NCI-H2227 (cell line): Measurements from ENCODE around the gene CDH13.

ENCODE experiments used
- DNase-seq: peaks from one replicate; lab custom pipeline; 2025; ENCODE audit not compliant: unreplicated experiment; lab: John Stamatoyannopoulos, UW

CDH13 gene

DNA sequence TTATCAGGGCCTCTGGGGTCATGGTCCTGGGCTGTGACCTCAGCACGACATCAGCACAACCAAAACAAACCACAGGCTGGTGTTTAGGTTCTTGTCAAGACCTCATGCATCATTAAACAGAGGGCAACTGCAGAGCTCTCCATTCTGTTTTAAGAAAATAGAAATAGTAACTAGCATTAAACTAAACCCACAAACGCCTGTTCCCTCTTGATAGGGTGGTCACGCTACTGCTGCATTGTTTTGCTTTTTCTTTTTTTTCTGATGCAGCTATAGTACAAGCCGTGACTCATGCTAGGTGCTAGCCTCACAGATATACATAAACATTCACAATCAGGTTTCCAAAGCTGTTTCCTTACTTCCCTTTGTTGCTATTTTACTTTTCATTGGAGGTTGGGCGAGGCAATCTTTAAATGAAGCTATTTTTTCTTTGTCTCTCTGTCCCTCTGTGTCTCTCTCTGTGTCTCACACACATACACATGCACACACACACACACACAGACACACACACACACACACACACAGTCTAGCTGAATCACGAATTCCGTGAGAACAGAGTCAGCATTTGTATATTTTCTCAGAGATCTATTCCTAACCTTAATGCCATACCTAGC is 310.3 kb downstream of the CDH13 start:
- DNase-seq: no peak

DNA sequence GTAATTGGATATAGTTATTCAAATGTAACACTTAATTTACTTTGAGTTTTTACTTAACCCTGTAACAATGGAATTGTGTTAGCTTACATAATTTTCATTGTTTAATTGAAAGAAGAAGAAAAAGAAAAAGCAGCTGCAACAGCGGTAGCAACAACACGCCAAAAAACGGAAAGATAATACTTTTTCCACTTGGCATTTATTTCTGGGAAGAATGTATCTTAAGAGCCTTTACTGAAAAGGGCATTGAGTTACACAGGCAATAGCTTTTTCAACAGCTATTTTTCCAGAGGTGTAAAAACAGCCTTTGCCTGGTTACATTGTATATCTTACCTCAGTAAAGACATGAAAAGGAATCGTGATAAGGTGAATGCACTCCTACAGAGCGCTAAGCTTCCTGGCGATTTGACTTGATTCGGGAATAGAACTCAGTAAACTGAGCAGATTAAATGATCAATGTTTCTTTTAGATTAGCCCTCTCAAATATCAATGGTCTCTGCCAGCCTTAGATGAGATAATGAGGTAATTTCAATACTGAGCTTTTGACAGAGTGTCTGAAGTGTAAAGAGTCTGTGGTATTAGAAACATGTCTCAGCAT is 311.3 kb downstream of the CDH13 start:
- DNase-seq: no peak

DNA sequence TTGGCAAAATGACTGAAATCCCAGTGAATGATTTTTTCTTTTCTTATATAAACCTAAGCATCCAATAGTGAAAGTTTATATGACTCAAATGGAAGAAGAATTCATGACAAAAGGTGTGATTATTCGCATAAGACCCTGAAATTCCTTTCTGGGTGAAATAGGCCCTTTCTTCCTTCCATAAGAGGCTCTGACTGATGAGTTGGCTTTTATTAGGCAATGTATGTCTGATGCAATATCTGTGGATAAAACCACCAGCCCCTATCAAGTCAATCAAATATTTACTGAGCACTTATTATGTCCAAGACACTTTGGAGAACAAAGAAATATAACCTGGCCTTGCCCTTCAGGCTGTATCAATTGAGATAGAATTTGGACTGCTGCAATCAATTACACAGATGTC is 316.6 kb downstream of the CDH13 start:
- DNase-seq: no peak

DNA sequence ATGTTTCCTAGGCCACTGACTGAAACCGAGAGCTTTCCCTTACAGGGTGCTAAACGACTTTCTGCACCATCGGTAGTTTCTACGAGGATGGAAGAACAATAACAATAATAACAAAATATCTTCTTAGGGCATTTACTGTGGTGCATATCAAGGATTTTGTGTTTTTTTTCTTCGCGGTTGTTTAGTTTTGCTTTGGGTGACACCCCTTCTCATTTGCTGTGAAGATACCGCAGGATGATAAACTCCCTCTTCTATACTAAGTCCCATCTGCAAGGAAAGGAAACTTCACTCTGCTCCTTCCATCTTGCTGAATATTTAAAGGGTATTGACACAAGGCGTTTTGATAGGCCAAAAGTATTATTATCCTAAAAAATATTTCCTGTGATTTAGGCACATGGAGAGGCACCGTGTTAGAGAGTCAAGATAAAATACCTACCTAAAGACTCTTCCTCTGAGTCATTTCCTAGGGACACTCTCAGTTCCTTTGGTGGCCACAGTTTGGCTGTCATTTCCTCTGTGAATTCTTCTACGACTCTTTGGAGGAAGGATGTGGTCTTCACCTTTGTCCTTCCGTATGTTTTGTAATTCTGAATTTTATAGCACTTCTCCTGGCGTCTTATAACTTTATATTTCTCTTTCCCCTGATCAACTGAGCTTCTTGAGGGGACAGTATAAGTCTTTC is 318.8 kb downstream of the CDH13 start:
- no peak for DNase-seq

DNA sequence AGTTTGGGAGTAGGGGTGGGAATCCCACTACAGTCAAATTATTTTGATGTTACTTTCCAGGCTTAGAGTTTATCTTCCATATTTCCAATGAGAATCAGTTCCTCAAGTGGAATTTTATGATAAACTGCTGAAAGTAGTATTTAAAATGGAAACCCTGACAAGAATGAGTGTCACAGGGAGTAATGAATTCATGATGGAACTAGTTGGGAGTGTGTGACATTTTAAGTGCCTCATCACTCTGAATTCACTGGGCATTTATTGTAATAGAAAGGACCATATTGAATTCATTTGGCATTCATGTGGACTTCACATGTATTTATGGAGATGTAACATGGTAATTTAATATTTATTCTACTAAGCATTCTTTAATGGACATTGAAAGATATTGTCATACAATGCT is 320.9 kb downstream of the CDH13 start:
- no peak for DNase-seq

DNA sequence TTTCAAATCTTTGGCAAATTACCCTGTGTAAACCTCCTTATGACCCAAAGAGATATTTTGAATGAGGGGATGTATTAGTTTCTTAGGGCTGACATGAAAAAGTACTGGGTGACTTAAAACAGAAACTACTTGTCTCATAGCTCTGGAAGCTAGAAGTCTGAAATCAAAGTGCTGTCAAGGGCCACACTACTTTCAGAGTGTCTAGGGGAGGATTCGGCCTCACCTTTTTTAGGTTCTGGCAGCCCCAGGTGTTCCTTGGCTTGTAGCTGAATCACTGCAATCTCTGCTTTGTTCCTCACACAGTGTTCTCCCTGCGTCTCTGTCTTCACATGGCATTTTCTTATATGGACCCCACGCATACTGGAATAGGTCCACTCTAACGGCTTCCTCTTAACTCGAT is 322.2 kb downstream of the CDH13 start:
- DNase-seq: no peak

DNA sequence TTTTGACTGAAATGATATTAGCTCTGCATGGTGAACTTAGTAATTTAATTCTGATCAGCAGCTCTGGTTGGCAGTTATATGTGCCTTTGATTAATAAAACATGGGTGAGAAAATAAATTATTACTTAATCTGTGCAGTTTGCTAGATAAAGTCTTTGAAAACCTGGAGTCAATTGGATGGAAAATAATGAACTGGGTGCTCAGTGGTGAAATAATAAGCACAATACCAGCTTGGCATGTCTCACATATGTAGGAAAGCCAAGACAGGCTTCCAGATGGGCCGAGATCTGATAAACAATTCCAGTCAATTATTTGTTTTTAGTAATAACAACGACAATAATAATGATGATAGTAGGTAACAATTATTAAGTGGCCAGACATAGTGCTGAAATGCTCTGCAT is 326.7 kb downstream of the CDH13 start:
- DNase-seq: no peak

DNA sequence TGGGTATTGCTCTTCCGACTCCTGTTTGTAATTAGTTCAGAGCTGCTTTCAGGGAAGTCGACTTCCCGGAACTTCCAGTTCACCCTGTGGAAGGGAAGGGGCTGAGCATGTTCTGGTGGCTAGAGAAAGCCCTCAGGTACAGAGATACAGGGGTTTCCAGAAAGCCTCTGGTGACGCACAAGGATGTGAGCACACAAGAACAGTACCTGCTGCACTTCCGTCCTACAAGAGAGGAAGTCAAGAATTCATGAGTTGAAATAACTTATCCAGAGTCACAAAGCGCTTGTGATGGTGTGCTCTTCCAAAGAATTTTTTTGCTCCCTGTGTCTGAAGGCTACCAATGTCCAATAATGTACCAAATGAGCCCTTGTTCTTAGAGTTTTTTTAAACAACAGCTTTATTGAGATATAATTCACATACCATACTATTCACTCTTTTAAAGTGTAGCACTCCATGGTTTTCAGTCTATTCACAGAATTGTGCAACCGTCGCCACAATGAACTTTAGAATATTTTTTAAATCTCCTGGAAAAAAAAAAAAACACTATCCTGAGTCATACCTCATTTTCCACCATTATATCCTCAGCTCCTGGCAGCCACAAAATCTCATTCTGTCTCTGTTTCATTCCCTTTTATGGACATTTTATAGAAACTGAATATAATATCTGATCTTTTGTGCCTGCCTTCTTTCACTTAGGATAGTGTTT is 327.6 kb downstream of the CDH13 start:
- no peak for DNase-seq

DNA sequence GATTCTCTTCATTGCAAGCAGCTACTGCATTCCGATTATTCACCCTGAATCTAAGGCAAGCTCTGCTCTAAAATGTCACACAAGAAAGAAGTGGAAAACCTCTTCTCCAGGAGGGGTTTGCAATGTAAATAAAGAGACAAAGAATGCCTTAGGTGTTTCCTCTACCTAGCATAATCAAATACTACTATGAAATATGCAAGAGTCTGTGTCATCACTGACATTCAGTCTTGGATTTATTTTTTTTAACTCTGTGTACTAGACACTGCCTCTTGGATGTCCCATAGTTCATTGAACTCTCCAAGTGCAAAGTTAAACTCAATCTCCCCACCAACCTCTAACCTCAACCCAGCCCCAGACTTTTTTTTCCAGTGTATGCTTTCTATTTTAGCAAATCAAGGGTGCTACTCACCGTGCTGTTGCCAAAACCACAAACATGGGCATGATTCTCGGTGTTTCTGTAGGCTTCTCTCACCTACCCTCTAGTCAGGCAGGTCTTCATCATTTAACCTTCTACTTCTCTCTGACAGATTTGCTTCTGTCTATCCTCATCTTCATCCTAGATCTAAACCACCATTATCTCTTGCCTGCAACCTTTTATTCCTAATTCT is 329.1 kb downstream of the CDH13 start:
- DNase-seq: no peak

DNA sequence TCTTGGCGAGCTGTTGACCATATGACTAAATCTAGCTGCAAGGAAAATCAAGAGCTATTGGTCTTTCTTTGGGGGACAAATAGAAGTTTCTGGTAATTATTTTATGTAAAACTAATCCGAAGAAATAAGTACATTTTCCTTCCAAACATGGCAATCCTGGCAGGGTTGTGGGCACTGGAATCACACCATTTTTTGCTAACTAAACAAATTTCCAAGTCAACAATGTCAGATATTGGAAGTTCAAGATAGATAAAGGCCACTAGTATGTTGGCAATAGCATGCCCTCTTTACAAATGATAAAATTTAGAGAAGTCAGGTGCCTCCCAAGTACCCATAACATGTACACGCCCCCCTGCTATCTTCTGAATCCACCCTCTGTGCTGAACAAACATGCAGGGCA is 330.4 kb downstream of the CDH13 start:
- no peak for DNase-seq

DNA sequence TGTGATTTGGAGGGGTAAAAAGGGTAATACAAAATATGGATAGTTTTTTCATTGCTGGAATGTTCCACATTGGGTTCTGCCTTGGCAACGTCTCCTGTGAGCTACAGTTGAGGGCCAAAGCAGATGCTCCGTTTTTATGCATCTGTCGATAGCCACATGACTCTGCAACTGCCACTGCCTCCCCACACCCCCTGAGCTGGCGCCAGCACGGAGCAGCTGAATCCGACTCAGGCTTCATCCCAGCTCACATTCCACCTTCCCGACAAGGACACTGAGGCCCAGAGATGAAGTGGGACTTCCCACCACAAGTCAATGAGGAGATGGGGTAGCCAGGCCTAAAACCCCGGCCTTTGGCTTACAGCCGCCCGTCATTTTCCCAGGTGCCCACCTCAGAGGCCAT is 334.1 kb downstream of the CDH13 start:
- no peak for DNase-seq

DNA sequence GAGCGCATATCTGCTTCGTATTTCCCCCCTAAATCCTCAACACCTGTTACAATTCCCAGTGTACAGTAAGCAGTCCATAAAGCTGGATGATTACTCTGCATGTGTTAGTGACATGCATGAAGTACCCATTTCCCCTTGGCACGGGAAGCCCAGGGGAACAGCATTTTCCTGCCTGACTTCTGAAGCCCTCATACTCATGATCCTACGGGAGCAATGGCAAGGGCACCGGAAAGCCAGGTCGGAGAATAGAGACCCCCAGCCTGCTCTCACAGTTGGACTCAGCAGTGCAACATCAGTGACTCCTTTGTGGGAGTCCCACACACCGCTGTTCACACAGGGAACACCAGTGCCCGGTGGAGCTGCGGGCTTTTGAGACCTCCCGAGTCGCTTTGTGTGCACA is 336.9 kb downstream of the CDH13 start:
- DNase-seq: no peak

DNA sequence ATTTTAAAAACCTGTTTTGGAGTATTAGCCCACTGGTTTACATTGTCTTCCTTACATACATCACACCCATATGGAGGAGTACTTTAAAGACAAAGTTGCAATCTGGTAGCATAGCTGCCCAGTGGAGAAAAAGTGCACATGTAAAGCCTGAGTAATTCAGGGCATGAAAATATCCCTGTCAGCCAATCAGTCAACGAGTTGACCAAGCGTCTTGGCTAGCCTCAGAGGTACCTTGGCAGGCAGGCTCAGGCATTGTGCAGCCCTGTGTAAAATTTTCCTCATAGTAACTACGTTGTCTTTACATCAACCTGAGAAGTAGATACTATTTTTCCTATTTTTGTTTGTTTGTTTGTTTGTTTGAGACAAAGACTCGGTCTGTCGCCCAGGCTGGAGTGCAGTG is 339.0 kb downstream of the CDH13 start:
- DNase-seq: no peak

DNA sequence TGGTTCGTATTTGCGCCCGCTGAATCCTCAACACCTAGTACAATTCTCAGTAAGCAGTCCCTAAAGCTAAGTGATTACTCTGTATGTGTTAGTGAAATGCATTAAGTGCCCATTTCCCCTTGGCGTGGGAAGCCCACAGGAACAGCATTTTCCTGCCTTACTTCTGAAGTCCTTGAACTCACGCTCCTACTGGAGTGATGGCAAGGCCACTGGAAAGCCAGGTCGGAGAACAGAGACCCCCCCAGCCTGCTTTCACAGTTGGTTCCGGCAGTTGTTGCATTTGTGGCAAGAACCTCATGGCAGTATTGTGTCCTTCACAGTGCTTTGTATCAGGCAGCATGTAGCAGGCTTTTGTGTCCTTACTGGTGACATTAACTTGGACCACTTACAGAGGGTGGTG is 340.7 kb downstream of the CDH13 start:
- no peak for DNase-seq

DNA sequence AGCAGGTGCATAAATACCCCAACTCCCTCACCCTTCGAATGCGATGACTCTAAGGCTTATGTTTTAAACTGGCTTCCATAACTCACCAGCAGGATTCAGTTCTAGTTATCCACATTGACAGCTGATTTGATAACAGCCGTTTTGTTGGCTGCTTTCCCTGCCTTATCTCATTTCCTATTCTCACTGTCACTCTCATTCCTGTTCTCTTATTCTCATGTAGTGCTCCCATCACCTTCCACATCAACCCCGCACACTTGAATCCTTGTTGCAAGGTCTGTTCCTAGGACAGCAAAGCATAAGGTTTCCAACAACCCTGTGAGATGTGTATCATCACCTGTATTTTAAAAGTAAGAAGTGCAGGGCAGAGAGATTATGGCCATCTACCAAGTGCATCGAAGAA is 344.4 kb downstream of the CDH13 start:
- no peak for DNase-seq

DNA sequence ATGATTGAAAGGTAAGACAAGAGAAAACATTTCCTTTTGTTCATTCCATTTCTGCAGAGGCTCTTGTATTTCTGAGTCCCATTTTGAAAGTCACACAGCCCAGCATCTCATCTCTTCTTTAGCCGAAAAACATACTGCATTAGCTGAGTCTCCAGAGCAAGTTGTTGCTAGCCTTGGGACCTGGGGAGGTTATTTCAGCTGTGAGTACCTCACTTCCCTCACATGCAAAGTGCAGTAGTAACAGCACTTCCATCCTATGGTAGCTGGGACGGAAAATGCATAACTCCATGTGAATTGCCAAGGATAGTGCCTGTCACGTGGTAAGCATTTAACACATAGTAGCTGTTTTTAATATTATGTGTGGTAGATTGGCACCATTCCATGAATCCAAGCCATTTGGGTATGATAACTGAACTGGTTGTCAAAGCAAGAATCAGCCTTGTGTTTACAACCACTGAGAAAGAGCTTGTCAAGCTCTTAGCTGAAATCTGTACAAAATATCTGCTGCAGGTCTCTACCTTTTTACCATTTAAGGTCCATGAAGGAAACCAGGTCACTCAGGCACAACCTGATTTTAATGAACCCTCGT is 345.7 kb downstream of the CDH13 start:
- no peak for DNase-seq

DNA sequence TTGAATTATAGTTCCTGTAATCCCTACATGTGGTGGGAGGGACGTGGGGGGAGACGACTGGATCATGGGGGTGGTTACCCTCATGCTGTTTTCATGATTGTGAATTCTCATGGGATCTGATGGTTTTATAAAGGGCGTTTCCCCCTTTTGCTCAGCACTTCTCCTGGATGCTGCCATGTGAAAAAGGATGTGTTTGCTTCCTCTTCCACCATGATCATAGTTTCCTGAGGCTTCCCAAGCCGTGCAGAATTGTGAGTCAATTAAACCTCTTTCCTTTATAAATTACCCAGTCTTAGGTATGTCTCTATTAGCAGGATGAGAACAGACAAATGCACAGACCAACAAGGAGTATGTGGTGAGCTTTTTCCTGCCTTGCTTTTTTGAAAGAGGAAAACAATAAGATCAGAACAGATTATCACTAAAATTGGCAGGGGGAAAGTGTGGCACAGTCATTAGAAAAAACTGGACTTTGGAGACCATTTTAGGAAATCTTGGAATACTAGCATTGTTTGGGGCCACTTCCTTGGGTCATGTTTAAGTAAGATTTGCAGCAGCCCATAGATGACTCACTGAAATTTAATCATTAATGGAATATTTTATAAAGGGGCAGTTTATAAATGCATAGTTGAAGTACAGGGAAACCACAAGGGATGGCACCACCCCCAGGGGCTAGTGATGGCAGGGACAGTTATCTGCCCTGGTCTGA is 352.8 kb downstream of the CDH13 start:
- DNase-seq: no peak

DNA sequence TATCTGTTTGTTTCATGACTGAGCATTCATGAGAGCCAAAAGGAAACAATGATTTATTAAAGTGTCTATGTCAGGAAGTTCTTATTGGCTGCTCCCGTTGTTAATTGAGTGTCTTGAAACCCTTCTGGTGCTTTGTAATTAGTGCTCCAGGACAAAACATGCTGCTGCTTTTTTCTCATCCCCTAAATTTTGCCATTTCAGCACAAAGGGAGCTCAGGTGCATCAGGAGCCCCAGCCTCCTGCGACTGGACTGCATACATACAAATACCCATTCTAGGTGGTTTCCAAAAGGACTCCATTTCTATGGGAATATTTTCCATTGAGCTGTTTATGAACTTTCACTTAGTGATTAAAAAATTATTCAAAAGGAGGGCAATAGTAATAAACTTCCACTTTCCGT is 354.0 kb downstream of the CDH13 start:
- DNase-seq: no peak

DNA sequence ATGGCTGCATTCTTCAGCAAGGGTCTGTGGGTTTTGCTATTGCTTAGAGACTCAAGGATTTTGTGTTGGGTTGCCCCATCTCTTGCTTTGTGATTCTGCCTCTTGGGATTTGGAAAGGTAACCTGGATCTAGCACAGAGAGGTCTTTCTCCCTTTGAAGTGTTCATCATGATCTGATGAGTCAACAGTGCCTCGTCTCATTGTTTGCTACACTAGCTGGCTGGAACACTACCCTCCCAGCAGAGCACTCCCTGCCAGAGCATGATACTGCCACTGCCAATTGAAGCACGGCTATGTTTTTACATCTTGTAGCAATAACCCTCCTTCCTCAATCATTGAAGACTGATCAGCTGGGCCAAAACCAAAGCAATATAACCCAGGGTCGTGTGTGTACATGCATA is 361.0 kb downstream of the CDH13 start:
- DNase-seq: no peak

DNA sequence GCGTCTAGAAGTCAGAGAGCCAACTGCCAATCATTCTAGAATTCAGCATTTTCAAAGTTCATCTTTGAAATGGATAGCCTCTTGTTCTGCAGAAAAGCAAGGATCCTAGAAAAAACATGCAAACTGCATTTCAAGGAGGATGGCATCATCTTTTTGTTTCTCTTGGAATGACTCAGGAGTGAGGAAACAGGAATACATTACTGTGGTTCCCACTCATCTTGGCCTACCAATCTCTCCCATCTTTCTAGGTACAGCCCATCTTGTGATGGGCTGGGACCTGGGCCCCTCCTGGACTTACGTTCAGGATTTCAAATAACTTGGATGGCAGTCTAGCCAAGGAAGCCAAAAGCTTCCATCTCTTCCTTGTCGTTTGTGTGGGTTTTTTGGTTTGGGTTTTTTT is 363.4 kb downstream of the CDH13 start:
- no peak for DNase-seq

DNA sequence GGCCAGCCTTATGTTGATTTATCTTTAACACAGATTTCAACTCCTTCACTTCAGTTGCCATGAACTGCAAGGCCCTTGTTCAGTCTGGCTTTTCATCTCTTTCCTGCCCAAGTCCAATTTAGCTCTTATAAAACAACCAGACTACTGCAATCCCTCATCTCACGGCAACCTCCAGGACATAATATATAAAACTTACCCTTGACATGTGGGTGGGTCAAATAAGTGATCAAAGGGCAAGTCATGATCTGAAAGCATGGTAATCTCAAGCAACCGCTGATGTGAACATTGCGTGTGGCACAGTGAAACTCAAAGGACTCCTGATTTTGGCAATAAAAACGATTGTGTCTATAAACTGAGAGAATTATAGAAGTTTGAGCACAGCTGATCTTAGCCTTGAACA is 364.6 kb downstream of the CDH13 start:
- DNase-seq: no peak
